ENCODE data around the gene CYP4A11. TPM values are rescaled to one million over a fixed set of nuclear protein-coding genes. Genes with fewer than 3 reads are reported as not detected.
A peak's percentile ranks its signal among the peaks of the same experiment; 100 is the strongest.
"Not testable (repeated sequence)": the region's sequence is repeated elsewhere in the genome, so short reads cannot be mapped to it uniquely, and the experiment has no call there.

CYP4A11 gene
- total and polyA plus RNA-seq, 4 donors = 0.69 to 3.5 (median 1.9) TPM

- not testable (repeated sequence) for H3K27me3 ChIP-seq (ENCODE audit: control insufficient read depth, insufficient read depth, low read length); DNase-seq (ENCODE audit: low read depth in 4 of 6, low spot score in 6 of 6); H3K4me1 ChIP-seq (ENCODE audit: control insufficient read depth, insufficient read depth, low read length); H3K27ac ChIP-seq (ENCODE audit: low read depth, low read length); H3K36me3 ChIP-seq (ENCODE audit: control insufficient read depth, insufficient read depth, low read length); H3K9me3 ChIP-seq (ENCODE audit: control insufficient read depth, insufficient read depth, low read length); H3K4me3 ChIP-seq (ENCODE audit: low read depth, low read length)
- no CpG with 5 or more reads among the region's 2 CpGs for WGBS (ENCODE audit: insufficient coverage)
These were observed 9.3 kb downstream of the CYP4A11 start for GRCh38 chr1:46932020-46932419.

GRCh38 chr1:46931151-46931550, 10.1 kb downstream of the CYP4A11 start:
- no peak for DNase-seq (ENCODE audit: low read depth in 4 of 6, low spot score in 6 of 6)
- WGBS (ENCODE audit: insufficient coverage) = no CpG with 5 or more reads among the region's 3 CpGs
- H3K9me3 ChIP-seq (ENCODE audit: control insufficient read depth, insufficient read depth, low read length) = no peaks in the 10 kb centered on the region

GRCh38 chr1:46927249-46927835, 13.9 kb downstream of the CYP4A11 start:
- no peak for DNase-seq (ENCODE audit: low read depth in 4 of 6, low spot score in 6 of 6)
- H3K27ac ChIP-seq (ENCODE audit: low read depth, low read length) = no peak overlapping the region
- H3K9me3 ChIP-seq (ENCODE audit: control insufficient read depth, insufficient read depth, low read length) = no peaks in the 10 kb centered on the region
- H3K4me3 ChIP-seq (ENCODE audit: low read depth, low read length) = no peak overlapping the region
- whole genome bisulfite sequencing (ENCODE audit: insufficient coverage) = 93% methylated on average over 3 of the region's 3 CpGs
- H3K36me3 ChIP-seq (ENCODE audit: control insufficient read depth, insufficient read depth, low read length) = no peaks in the 10 kb centered on the region
- H3K4me1 ChIP-seq (ENCODE audit: control insufficient read depth, insufficient read depth, low read length) = no peaks in the 10 kb centered on the region
- H3K27me3 ChIP-seq (ENCODE audit: control insufficient read depth, insufficient read depth, low read length) = no peaks in the 10 kb centered on the region

More at GRCh38 chr1:46931151-46931550, 10.1 kb downstream of the CYP4A11 start:
- H3K4me3 ChIP-seq (ENCODE audit: low read depth, low read length) = no peak overlapping the region
- H3K27ac ChIP-seq (ENCODE audit: low read depth, low read length) = no peak overlapping the region
- H3K27me3 ChIP-seq (ENCODE audit: control insufficient read depth, insufficient read depth, low read length) = no peaks in the 10 kb centered on the region
- no peaks in the 10 kb centered on the region for H3K36me3 ChIP-seq (ENCODE audit: control insufficient read depth, insufficient read depth, low read length)
- no peaks in the 10 kb centered on the region for H3K4me1 ChIP-seq (ENCODE audit: control insufficient read depth, insufficient read depth, low read length)

GRCh38 chr1:46910790-46911189, 30.5 kb downstream of the CYP4A11 start:
- H3K4me3 ChIP-seq (ENCODE audit: low read depth, low read length) = no peak overlapping the region
- H3K9me3 ChIP-seq (ENCODE audit: control insufficient read depth, insufficient read depth, low read length) = no peaks in the 10 kb centered on the region
- H3K4me1 ChIP-seq (ENCODE audit: control insufficient read depth, insufficient read depth, low read length) = no peaks in the 10 kb centered on the region
- DNase-seq (ENCODE audit: low read depth in 4 of 6, low spot score in 6 of 6) = no peak
- no peak overlapping the region for H3K27ac ChIP-seq (ENCODE audit: low read depth, low read length)
- WGBS (ENCODE audit: insufficient coverage) = no CpG with 5 or more reads among the region's 2 CpGs
- no peaks in the 10 kb centered on the region for H3K36me3 ChIP-seq (ENCODE audit: control insufficient read depth, insufficient read depth, low read length)
- no peaks in the 10 kb centered on the region for H3K27me3 ChIP-seq (ENCODE audit: control insufficient read depth, insufficient read depth, low read length)

GRCh38 chr1:46903481-46903880, 37.8 kb downstream of the CYP4A11 start:
- WGBS (ENCODE audit: insufficient coverage) = 78% methylated on average over 4 of the region's 4 CpGs

GRCh38 chr1:46900401-46900800, 40.9 kb downstream of the CYP4A11 start:
- Histone ChIP-seq H3K36me3 (ENCODE audit: control insufficient read depth, insufficient read depth, low read length) (no peaks in the 10 kb centered on the region), H3K4me3 (ENCODE audit: low read depth, low read length) (no peak overlapping the region), H3K4me1 (ENCODE audit: control insufficient read depth, insufficient read depth, low read length) (no peaks in the 10 kb centered on the region), H3K27me3 (ENCODE audit: control insufficient read depth, insufficient read depth, low read length) (no peaks in the 10 kb centered on the region), H3K27ac (ENCODE audit: low read depth, low read length) (no peak overlapping the region), H3K9me3 (ENCODE audit: control insufficient read depth, insufficient read depth, low read length) (no peaks in the 10 kb centered on the region)
- no peak for DNase-seq (ENCODE audit: low read depth in 4 of 6, low spot score in 6 of 6)
- WGBS (ENCODE audit: insufficient coverage) = no CpG with 5 or more reads among the region's 1 CpG

More at GRCh38 chr1:46903481-46903880, 37.8 kb downstream of the CYP4A11 start:
- Histone ChIP-seq H3K4me1 (ENCODE audit: control insufficient read depth, insufficient read depth, low read length) (no peaks in the 10 kb centered on the region), H3K9me3 (ENCODE audit: control insufficient read depth, insufficient read depth, low read length) (no peaks in the 10 kb centered on the region), H3K4me3 (ENCODE audit: low read depth, low read length) (no peak overlapping the region), H3K27ac (ENCODE audit: low read depth, low read length) (no peak overlapping the region), H3K27me3 (ENCODE audit: control insufficient read depth, insufficient read depth, low read length) (no peaks in the 10 kb centered on the region), H3K36me3 (ENCODE audit: control insufficient read depth, insufficient read depth, low read length) (no peaks in the 10 kb centered on the region)
- DNase-seq (ENCODE audit: low read depth in 4 of 6, low spot score in 6 of 6) = peak in 1 of 6 donors; percentile 10

- not testable (repeated sequence) for H3K27ac ChIP-seq (ENCODE audit: low read depth, low read length); H3K36me3 ChIP-seq (ENCODE audit: control insufficient read depth, insufficient read depth, low read length); H3K4me1 ChIP-seq (ENCODE audit: control insufficient read depth, insufficient read depth, low read length); DNase-seq (ENCODE audit: low read depth in 4 of 6, low spot score in 6 of 6); H3K27me3 ChIP-seq (ENCODE audit: control insufficient read depth, insufficient read depth, low read length); H3K9me3 ChIP-seq (ENCODE audit: control insufficient read depth, insufficient read depth, low read length); H3K4me3 ChIP-seq (ENCODE audit: low read depth, low read length)
- no CpG with 5 or more reads among the region's 3 CpGs for WGBS (ENCODE audit: insufficient coverage)
These were observed 59.6 kb downstream of the CYP4A11 start for GRCh38 chr1:46881656-46882055.

Small RNAs within 50 kb of the gene (small RNA-seq; reads per million reads assigned to genes)
- not detected for gene CYP4A26P (ENCODE audit: low replicate concordance)

Other genes starting within 250 kb of the CYP4A11 start
- 100 to 1,000 TPM in 1 of 2 donors, 10 to 100 TPM in 1; 64.5 to 103 TPM for gene EFCAB14, start 222.4 kb downstream of the CYP4A11 start, total RNA-seq
- gene EFCAB14, start 222.4 kb downstream of the CYP4A11 start, polyA plus RNA-seq (ENCODE audit: insufficient read length in 2 of 2) = 10 to 100 TPM; 45.5 to 62.2 TPM
- gene CYP4B1, start 142.4 kb downstream of the CYP4A11 start, total RNA-seq = under 1 TPM; 0.59 to 0.66 TPM
- under 1 TPM; 0.33 to 0.46 TPM for gene CYP4B1, start 142.4 kb downstream of the CYP4A11 start, polyA plus RNA-seq (ENCODE audit: insufficient read length in 2 of 2)
- 10 to 100 TPM; 26.2 to 33.3 TPM for gene CYP4X1, start 82.2 kb upstream of the CYP4A11 start, total RNA-seq
- gene CYP4X1, start 82.2 kb upstream of the CYP4A11 start, polyA plus RNA-seq (ENCODE audit: insufficient read length in 2 of 2) = 10 to 100 TPM; 20.0 to 21.7 TPM
- gene CYP4Z1, start 125.8 kb upstream of the CYP4A11 start, total RNA-seq = 1 to 10 TPM; 1.1 to 2.5 TPM
- 1 to 10 TPM; 1.3 to 2.5 TPM for gene CYP4Z1, start 125.8 kb upstream of the CYP4A11 start, polyA plus RNA-seq (ENCODE audit: insufficient read length in 2 of 2)
- gene CYP4A22, start 196.0 kb upstream of the CYP4A11 start, total RNA-seq = under 1 TPM in 1 of 2 donors, not detected in 1; 0.22 TPM
- 1 to 10 TPM in 1 of 2 donors, under 1 TPM in 1; 0.55 to 1.0 TPM for gene CYP4A22, start 196.0 kb upstream of the CYP4A11 start, polyA plus RNA-seq (ENCODE audit: insufficient read length in 2 of 2)
- under 1 TPM in 1 of 2 donors, not detected in 1; 0.30 TPM for gene PDZK1IP1, start 248.6 kb upstream of the CYP4A11 start, total RNA-seq
- gene PDZK1IP1, start 248.6 kb upstream of the CYP4A11 start, polyA plus RNA-seq (ENCODE audit: insufficient read length in 2 of 2) = under 1 TPM in 1 of 2 donors, not detected in 1; 0.35 TPM

Measured in spinal cord (tissue), 10 donors.